ENCODE data around the gene QPRT.
"Not testable (repeated sequence)": the region's sequence is repeated elsewhere in the genome, so short reads cannot be mapped to it uniquely, and the experiment has no call there.

- not testable (repeated sequence) for TF ChIP-seq CTCF, POLR2A (IDR thresholded peaks at IDR 0.05)
Observed at GRCh38 chr16:29631658-29632057, 47.3 kb upstream of the QPRT start.

Measured in uterus (tissue), 2 donors.